GM12892 (cell line): ENCODE results near the gene DDX51.

Experiments
- DNase-seq: peaks from one replicate; pipeline ENCODE4 v3.0.0; 2011; ENCODE audit not compliant: insufficient read length
- FAIRE-seq: peaks from 2 replicates; lab custom pipeline; 2011; peaks lifted over from hg19 to GRCh38; lab: Jason Lieb, UNC
- POLR2A ChIP-seq: IDR thresholded peaks from 2 replicates; pipeline ENCODE4 v1.6.1; 2011; ENCODE audit warnings: low read depth, low read length, control low read depth
- POLR2AphosphoS5 ChIP-seq: IDR thresholded peaks from 2 replicates; pipeline ENCODE4 v1.6.1; 2011; ENCODE audit warnings: low read depth, low read length, control low read depth
- TAF1 ChIP-seq: IDR thresholded peaks from 2 replicates; pipeline ENCODE4 v1.6.1; 2011; ENCODE audit warnings: low read depth, mild to moderate bottlenecking, control low read depth, low read length, borderline replicate concordance

The DDX51 gene

DNA sequence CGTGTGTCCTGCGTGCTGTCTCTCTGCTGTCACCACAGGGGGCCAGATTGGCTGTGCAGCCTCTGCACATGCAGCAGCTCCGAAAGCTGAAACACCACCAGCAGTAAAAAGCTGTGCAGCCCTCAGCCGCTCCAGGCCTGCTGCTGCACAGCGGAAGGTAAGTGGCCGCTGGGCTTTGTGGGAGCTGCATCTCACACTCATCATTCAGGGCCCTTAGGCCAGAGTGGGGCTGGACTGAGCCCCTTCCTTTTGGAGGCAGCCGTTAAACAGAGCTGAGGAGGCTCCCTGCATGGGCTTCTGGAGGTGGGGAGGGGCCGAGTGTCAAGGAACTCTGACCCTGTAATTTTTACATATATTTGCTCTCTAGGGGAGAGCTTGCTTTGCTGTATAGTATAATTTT lies 17.1 kb downstream of the DDX51 start:
- DNase-seq (no peak), FAIRE-seq (no peak)
- TF ChIP-seq TAF1: no peak
- no peak for TF ChIP-seq POLR2AphosphoS5
- TF ChIP-seq POLR2A: no peak

- TF ChIP-seq POLR2A (no peak), POLR2AphosphoS5 (no peak), TAF1 (no peak)
Observed at GRCh38 chr12:132125736-132126135, 18.4 kb downstream of the DDX51 start.

GRCh38 chr12:132124766-132125425 lies 19.2 kb downstream of the DDX51 start:
- FAIRE-seq (no peak), DNase-seq (no peak)
- no peak for TF ChIP-seq TAF1
- no peak for TF ChIP-seq POLR2AphosphoS5
- TF ChIP-seq POLR2A: no peak

More at GRCh38 chr12:132125736-132126135, 18.4 kb downstream of the DDX51 start:
- no peak for DNase-seq
- no peak for FAIRE-seq

- FAIRE-seq: no peak
- DNase-seq: no peak
- TF ChIP-seq TAF1 (no peak), POLR2A (no peak), POLR2AphosphoS5 (no peak)
Observed at GRCh38 chr12:132123970-132124765, 20.0 kb downstream of the DDX51 start.

DNA sequence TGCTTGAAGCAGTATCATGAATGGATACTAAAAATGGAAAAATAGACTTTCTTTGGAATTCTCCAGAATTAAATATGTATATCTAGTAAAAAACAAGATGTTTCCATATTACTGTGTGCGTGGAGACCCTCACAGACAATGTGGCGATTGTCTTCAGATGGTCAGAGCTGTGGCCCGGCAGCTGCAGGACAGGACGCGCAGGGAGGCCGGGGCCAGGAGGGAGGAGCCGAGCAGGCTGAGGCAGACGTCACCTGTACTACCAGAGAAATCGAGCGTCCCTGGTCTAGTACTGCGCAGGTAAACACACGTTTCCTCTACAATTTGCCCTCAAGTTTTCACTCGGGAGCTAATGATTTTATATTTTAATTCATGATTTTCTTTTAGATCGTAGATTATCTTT lies 22.8 kb downstream of the DDX51 start:
- FAIRE-seq (no peak), DNase-seq (no peak)
- TF ChIP-seq POLR2AphosphoS5 (no peak), POLR2A (no peak), TAF1 (no peak)

DNA sequence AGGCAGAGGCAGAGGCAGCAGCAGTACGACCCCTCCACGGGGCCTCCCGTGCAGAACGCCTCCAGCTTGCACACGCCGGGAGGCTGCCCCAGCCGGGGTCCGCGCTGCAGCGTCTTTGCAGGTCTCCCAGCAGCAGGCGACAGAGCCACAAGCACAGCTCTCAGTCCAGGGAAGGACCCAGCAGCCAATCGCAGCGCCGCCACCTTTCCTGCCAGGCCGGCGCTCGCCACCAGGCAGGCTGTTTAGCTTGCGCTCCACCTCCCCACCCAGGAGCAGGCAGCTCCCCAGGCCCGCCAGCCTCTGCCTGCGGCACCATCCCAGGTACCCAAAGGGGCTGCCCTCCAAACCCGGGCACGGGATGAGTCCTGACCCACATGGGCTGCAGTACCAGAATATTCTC lies 25.2 kb downstream of the DDX51 start:
- DNase-seq (no peak), FAIRE-seq (no peak)
- TF ChIP-seq POLR2A (no peak), TAF1 (no peak), POLR2AphosphoS5 (no peak)

DNA sequence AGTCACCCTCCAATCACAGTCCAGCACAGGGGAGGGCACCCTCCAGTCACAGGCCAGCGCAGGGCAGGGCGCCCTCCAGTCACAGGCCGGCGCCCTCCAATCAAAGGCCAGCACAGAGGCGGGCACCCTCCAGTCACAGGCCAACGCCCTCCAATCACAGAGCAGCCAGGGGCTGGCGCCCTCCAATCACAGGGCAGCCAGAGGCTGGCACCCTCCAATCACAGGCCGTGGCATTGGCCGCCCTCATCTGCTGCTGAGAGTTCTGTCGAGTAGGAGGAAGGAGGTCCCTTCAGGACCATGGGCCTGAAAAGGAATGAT lies 26.6 kb downstream of the DDX51 start:
- no peak for DNase-seq
- TF ChIP-seq TAF1: no peak
- no peak for TF ChIP-seq POLR2AphosphoS5
- no peak for TF ChIP-seq POLR2A
- no peak for FAIRE-seq

DNA sequence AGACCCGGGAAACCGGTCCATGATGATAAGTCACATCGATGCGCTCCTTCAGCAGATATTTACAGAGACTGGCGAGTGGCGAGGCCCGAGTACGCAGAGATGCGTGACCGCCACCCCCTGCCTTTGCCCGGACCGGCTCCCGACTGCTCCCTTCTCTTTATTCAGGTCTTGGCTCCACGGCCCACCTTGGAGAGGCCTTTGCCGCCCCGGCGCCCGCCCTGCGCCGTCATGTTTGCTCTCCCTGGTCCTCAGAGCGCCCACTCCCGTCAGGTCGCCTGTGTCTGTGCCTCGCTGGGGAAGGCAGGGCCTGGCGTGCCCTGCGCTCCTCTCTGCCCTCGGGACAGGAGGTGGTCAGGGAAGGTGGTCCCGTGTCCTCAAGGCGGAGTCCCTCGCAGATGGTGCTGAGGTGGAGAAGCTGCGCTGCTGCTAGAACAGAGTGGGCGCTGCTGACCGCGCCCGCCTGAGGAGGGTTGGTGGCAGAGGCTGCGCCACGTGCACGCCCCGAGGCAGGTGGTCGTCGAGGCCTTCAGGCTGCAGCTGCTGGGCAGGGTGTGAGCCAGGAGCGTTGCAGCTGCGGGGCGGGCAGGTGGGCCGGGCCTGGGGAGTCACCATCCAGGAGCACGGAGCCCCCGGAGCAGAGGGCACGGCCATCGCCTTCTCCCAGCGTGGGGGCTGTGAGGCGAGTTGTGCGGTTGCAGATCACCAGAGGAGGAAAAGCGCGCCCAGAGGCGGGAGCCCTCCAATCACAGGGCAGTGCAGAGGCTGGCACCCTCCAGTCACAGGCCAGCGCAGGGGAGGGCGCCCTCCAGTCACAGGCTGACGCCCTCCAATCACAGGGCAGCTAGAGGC lies 27.2 kb downstream of the DDX51 start:
- FAIRE-seq: no peak

DNA sequence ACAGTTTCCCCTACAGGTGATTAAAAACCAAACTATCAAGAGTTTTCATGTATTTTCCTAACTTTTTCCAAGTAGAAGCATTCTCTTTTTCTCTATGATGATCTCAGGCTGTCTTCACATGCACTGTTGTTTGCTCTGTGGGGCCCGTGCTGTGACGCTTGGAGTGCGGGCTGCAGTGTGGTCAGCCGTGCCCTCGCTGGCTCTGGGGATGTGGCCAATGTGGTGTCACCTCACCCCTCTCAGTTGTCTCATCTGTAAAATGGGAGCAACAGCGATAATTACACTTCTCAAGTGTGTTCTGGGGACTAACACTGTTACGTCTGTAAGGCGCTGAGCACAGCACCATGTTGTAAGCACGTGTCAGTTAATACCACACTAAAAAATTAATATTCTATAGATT lies 28.6 kb downstream of the DDX51 start:
- TF ChIP-seq POLR2AphosphoS5 (no peak), POLR2A (no peak), TAF1 (no peak)
- DNase-seq (no peak), FAIRE-seq (no peak)

More for the DNA sequence above, 27.2 kb downstream of the DDX51 start:
- no peak for DNase-seq
- no peak for TF ChIP-seq TAF1
- TF ChIP-seq POLR2AphosphoS5: no peak
- TF ChIP-seq POLR2A: no peak

- FAIRE-seq: no peak
- DNase-seq: no peak
- TF ChIP-seq POLR2AphosphoS5 (no peak), TAF1 (no peak), POLR2A (no peak)
Observed at GRCh38 chr12:132114667-132115066, 29.5 kb downstream of the DDX51 start.

- FAIRE-seq: no peak
- TF ChIP-seq POLR2AphosphoS5: no peak
- no peak for TF ChIP-seq POLR2A
- TF ChIP-seq TAF1: no peak
- DNase-seq: no peak
Observed at GRCh38 chr12:132111654-132112304, 32.3 kb downstream of the DDX51 start.
